GM21423 (cell line): ENCODE results near the gene VKORC1.

Experiments used
- ATAC-seq: cut with Tn5 transposase; IDR thresholded peaks from one replicate; pipeline ENCODE4 v1.9.1; 2021; ENCODE audit warnings: mild to moderate bottlenecking, moderate library complexity; ENCODE audit not compliant: unreplicated experiment

The VKORC1 gene

GRCh38 chr16:31083981-31084380 lies 10.6 kb downstream of the VKORC1 start:
- no peak for ATAC-seq

- no peak for ATAC-seq
These were observed 11.0 kb downstream of the VKORC1 start for GRCh38 chr16:31083556-31083955.

- no peak for ATAC-seq
These were observed 11.5 kb downstream of the VKORC1 start for GRCh38 chr16:31083081-31083480.

GRCh38 chr16:31082368-31083045 lies 12.1 kb downstream of the VKORC1 start:
- no peak for ATAC-seq

- no peak for ATAC-seq
These were observed 12.9 kb downstream of the VKORC1 start for GRCh38 chr16:31081428-31082351.

GRCh38 chr16:31080756-31081419 lies 13.7 kb downstream of the VKORC1 start:
- ATAC-seq, result no peak

- no peak for ATAC-seq
These were observed 14.5 kb downstream of the VKORC1 start for GRCh38 chr16:31080035-31080629.

- ATAC-seq, result no peak
These were observed 15.2 kb downstream of the VKORC1 start for GRCh38 chr16:31079342-31079944.

- no peak for ATAC-seq
These were observed 15.8 kb downstream of the VKORC1 start for GRCh38 chr16:31078597-31079341.

GRCh38 chr16:31077592-31078396 lies 16.8 kb downstream of the VKORC1 start:
- ATAC-seq, result no peak

GRCh38 chr16:31077024-31077423 lies 17.6 kb downstream of the VKORC1 start:
- ATAC-seq, result no peak

GRCh38 chr16:31076319-31076718 lies 18.3 kb downstream of the VKORC1 start:
- ATAC-seq, result no peak

GRCh38 chr16:31074814-31075183 lies 19.8 kb downstream of the VKORC1 start:
- no peak for ATAC-seq

- peak; percentile 66 for ATAC-seq
These were observed 20.4 kb downstream of the VKORC1 start, which contains the start of the genes ZNF646 and ZNF668 for GRCh38 chr16:31073970-31074813. ZNF646 (plus strand) TSS chr16:31074422; CDS start chr16:31076325, 1,903 bp downstream. ZNF668 (minus strand) TSS chr16:31074240; CDS start chr16:31064459, 9,781 bp downstream.

GRCh38 chr16:31073142-31073969 lies 21.2 kb downstream of the VKORC1 start:
- peak; percentile 45 for ATAC-seq

- no peak for ATAC-seq
These were observed 22.0 kb downstream of the VKORC1 start for GRCh38 chr16:31072540-31073141.

- no peak for ATAC-seq
These were observed 22.7 kb downstream of the VKORC1 start for GRCh38 chr16:31071861-31072260.
